Lung (tissue), 16 donors: ENCODE results near the gene ZNF224. TPM values are rescaled to one million over a fixed set of nuclear protein-coding genes. Genes with fewer than 3 reads are reported as not detected.

ENCODE experiments used
- ATAC-seq: fragments of 200-7000 bp; cut with Tn5 transposase; one replicate; pipeline ENCODE4 v1.9.1; 2020; ENCODE audit warnings: moderate number of reproducible peaks; ENCODE audit not compliant: insufficient read depth, low FRiP score
- DNase-seq, 3 donors: peaks; one replicate each; pipeline ENCODE4 v3.0.0-alpha.2; 2013 to 2017
- H3K27ac ChIP-seq, 2 donors: one replicate each; pipeline ENCODE4 v1.5.1; 2013; ENCODE audit warnings: mild to moderate bottlenecking in 2 of 2, moderate library complexity in 2 of 2, control low read depth in 1 of 2, inconsistent platforms in 1 of 2, low read depth in 1 of 2, low read length in 1 of 2
- H3K27me3 ChIP-seq, 3 donors: one replicate each; pipeline ENCODE4 v1.5.1; 2013; ENCODE audit warnings: low read length in 2 of 3; ENCODE audit not compliant: control insufficient read depth in 3 of 3, insufficient read depth in 3 of 3
- H3K36me3 ChIP-seq, 4 donors: one replicate each; pipeline ENCODE4 v1.5.1; 2013; ENCODE audit warnings: low read length in 4 of 4, mild to moderate bottlenecking in 1 of 4, moderate library complexity in 1 of 4; ENCODE audit not compliant: control insufficient read depth in 4 of 4, insufficient read depth in 4 of 4
- H3K4me1 ChIP-seq, 5 donors: one replicate each; pipeline ENCODE4 v1.5.1; 2013; ENCODE audit warnings: low read length in 5 of 5, mild to moderate bottlenecking in 2 of 5, moderate library complexity in 1 of 5; ENCODE audit not compliant: control insufficient read depth in 5 of 5, insufficient read depth in 5 of 5
- H3K4me3 ChIP-seq: one replicate; pipeline ENCODE4 v1.5.1; 2013; ENCODE audit warnings: mild to moderate bottlenecking, control low read depth, moderate library complexity
- H3K9ac ChIP-seq, 2 donors: one replicate each; pipeline ENCODE4 v1.5.1; 2013; ENCODE audit warnings: low read length in 2 of 2, control low read depth in 1 of 2; ENCODE audit not compliant: insufficient read depth in 1 of 2
- H3K9me3 ChIP-seq, 4 donors: one replicate each; pipeline ENCODE4 v1.5.1; 2013; ENCODE audit warnings: low read length in 3 of 4, mild to moderate bottlenecking in 1 of 4, moderate library complexity in 1 of 4; ENCODE audit not compliant: control insufficient read depth in 4 of 4, insufficient read depth in 3 of 4
- CTCF ChIP-seq: IDR thresholded peaks from 2 replicates; pipeline ENCODE4 v1.5.1; 2012; ENCODE audit warnings: mild to moderate bottlenecking; ENCODE audit errors: control extremely low read depth, extremely low read depth
- WGBS, 2 donors: extraction: QIAGEN DNeasy Blood & Tissue Kit; methylation state at CpG; one replicate each; pipeline ENCODE4 v1.1.7; 2013; 5-methylcytosine and 5-hydroxymethylcytosine counted together
- long read RNA-seq, 5 donors: transcript quantifications; one replicate each; lab custom pipeline, GENCODE V29; 2026
- polyA plus RNA-seq, 2 donors: library from polyadenylated mRNA; stranded (reverse); fragments of 200-250 nt; gene quantifications; one replicate each; pipeline ENCODE4 v1.2.1, GENCODE V29; 2013
- total RNA-seq, 2 donors: library from RNA; depleted of rRNA in 1 of 2; stranded (reverse); fragments of >200 nt in 1 of 2; gene quantifications; one replicate each; pipeline ENCODE4 v1.2.1, GENCODE V29; 2014 to 2021
- donor health status: control.
- donor health status: control.
- donor health status: Bipolar disorder and iron deficiency.
- donor health status: healthy.
- donor health status: DM: yes; HTN: yes; CAD: no.

ZNF224 gene
- total RNA-seq (10 to 100 TPM; 19.8 to 63.7 TPM), polyA plus RNA-seq (10 to 100 TPM; 11.2 to 18.7 TPM)
- long read RNA-seq, donor 1, transcript ZNF224-208 (1 exons, 2,994 nt) = minor isoform, 9 of 25 reads
- long read RNA-seq, donor 1, transcript ZNF224-203 (1 exons, 1,552 nt) = major isoform, 12 of 25 reads
- long read RNA-seq, donor 1, partial matches to known transcripts = 0 of 25 reads
- long read RNA-seq, donor 1, other reads (novel, unspliced or antisense) = 0 of 25 reads
- long read RNA-seq, donor 2, partial matches to known transcripts = 0 of 5 reads
- long read RNA-seq, donor 2, other reads (novel, unspliced or antisense) = 0 of 5 reads
- long read RNA-seq, donor 3, transcript ZNF224-208 (1 exons, 2,994 nt) = major isoform, 7 of 13 reads
- long read RNA-seq, donor 3, partial matches to known transcripts = 0 of 13 reads
- long read RNA-seq, donor 3, other reads (novel, unspliced or antisense) = 0 of 13 reads
- long read RNA-seq, donor 4, transcript ZNF224-208 (1 exons, 2,994 nt) = major isoform, 10 of 16 reads
- long read RNA-seq, donor 4, transcript ZNF224-203 (1 exons, 1,552 nt) = minor isoform, 5 of 16 reads
- long read RNA-seq, donor 4, partial matches to known transcripts = 0 of 16 reads
- long read RNA-seq, donor 4, other reads (novel, unspliced or antisense) = 0 of 16 reads
- long read RNA-seq, donor 5, transcript ZNF224-203 (1 exons, 1,552 nt) = minor isoform, 6 of 24 reads
- long read RNA-seq, donor 5, transcript ZNF224-208 (1 exons, 2,994 nt) = major isoform, 16 of 24 reads
- long read RNA-seq, donor 5, partial matches to known transcripts = 0 of 24 reads
- long read RNA-seq, donor 5, other reads (novel, unspliced or antisense) = 0 of 24 reads

DNA sequence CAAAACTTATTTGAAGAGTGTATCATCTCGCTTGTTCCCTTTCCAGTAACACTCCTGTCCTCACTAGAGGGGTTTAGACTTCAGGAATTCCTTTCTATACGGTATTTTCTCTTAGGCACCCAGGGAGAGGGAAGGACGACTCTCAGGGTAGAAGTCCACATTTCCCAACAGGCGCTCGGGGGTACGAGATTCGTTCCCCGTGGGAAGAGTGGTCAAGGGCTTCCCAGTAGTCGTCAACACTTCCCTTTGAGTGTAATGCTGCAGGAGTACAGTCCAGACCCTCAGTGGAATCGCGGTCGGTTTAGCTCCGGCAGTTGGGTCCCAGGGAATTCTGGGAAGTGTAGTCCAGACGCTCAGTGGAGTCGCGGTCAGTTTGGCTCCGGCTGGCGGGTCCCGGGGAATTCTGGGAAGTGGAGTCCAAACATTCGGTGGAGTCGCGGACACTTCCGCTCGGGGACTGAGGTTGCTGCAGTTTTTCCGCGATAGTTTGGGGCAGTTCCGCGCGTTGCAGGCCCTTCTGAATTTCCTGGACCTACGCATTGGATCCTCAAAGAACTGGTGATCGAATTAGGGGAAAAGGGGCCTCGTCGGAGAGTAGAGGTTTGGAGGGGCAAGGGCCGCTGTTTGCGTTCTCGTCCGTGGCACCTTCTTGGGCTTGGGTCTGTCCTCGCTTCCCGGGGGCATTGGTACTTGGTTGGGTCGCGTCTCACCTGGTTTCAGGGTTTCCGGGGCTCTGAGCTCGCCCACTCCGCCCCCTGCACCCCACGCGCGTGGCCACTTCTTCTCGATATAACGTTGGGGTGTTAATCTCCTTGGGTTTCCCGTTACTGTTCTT, at the start of gene ZNF224:
Gene ZNF224 (plus strand): TSS at position 431 of the 835 bp plus-strand sequence. CDS start 3,513 bp downstream, outside the sequence.
- WGBS, 2 donors = 0% methylated on average over 50 of the region's 50 CpGs
- H3K27me3 ChIP-seq = no peaks in the 10 kb centered on the region
- peak within 1 kb of the TSS; percentile 56 to 81 for H3K27ac ChIP-seq
- TF ChIP-seq CTCF = no peak
- peak within 1 kb of the TSS; percentile 70 to 94 for H3K9ac ChIP-seq
- peak within 1 kb of the TSS; percentile 94 for H3K4me3 ChIP-seq
- H3K9me3 ChIP-seq = peaks cover 0 to 6% (median 0%) of the 10 kb centered on the region in 4 donors
- DNase-seq (peak; percentile 96 to 98 (median 97)), ATAC-seq (peak; percentile 97)
- H3K4me1 ChIP-seq = peaks cover 0 to 5% (median 0%) of the 10 kb centered on the region in 5 donors
- peaks cover 5 to 18% (median 10%) of the 10 kb centered on the region in 4 donors for H3K36me3 ChIP-seq

DNA sequence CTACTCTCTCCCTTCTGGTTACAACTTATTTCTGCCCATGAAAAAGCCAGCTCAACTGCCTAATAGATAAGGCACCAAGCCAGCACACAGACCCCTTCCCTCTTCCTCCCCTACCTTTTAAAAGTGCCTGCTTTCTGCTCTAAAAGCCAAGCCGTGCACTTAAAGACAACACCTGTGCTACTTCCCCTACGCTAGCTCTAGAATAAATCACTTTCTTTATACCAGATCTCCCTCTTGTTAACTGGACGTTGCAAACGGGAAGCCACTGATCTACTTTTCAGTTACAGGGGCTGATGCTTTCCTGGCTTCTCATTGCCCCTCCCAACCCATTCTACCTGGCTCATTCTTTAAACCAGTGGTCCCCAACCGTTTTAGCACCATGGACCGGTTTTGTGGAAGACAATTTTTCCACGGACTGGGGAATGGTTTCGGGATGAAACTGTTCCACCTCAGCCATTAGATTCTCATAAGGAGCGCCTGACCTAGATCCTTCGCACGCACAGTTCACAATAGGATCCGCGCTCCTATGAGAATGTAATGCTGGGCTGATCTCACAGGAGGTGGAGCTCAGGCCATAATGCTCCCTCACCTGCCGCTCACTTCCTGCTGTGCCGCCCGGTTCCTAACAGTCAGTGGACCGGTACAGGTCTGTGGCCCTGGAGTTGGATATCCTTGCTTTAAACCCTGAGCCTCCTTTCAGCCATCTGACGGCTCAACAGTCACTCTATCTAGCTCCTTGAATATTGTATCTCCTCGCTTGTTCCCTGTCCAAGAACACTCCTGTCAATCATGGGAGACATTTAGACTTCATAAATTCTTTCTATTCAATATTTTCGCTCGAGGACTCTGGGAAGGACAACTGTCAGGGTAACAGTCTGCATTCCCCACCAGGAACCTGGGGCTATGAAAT, 43.2 kb upstream of the ZNF224 start:
- ATAC-seq = no peak
- TF ChIP-seq CTCF = no peak
- peak in 2 of 3 donors; percentile 29 to 30 for DNase-seq
- Histone ChIP-seq H3K9ac (peak overlapping the region in 1 of 2 donors; percentile 59), H3K9me3 (peaks cover 0 to 10% (median 0%) of the 10 kb centered on the region in 4 donors), H3K27me3 (peaks cover 0 to 3% (median 0%) of the 10 kb centered on the region in 3 donors), H3K36me3 (peaks cover 0 to 11% (median 5%) of the 10 kb centered on the region in 4 donors), H3K4me1 (peaks cover 0 to 16% (median 3%) of the 10 kb centered on the region in 5 donors), H3K27ac (peak overlapping the region; percentile 21), H3K4me3 (peak overlapping the region; percentile 74)
- WGBS, 2 donors = 8 to 12% methylated on average over 21 of the region's 21 CpGs
